HG02678 (cell line): ENCODE measurements around the gene VEGFC.

Source experiments
- ATAC-seq: cut with Tn5 transposase; IDR thresholded peaks from one replicate; pipeline ENCODE4 v1.9.1; 2021; ENCODE audit warnings: mild to moderate bottlenecking, moderate library complexity; ENCODE audit not compliant: unreplicated experiment

Gene VEGFC

GRCh38 chr4:176709417-176709816, 83.3 kb downstream of the VEGFC start:
- no peak for ATAC-seq

DNA sequence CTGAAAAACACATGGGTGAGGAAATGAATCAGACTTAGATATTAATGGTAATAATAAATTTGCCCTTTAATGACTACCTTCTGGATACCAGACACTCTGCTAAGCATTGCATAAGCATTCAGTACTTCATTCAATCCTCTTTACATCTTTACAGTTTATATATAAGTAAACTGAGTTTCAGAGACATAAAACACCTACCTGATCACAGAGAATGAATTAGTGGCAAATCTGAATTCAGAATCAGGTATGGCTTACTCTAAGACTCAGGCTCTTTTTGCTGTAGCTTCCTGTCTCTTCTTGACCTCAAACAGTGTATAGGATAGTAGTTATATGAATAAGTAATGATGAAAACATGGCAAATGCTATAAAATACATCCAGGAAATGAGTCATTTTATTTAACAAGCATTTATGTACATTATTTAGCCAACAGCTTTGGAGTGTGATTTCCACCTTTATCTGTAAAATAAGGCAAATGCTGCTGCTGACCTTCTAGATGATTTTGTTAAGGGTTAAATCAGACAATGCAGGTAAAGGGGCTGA, 83.9 kb downstream of the VEGFC start:
- no peak for ATAC-seq

DNA sequence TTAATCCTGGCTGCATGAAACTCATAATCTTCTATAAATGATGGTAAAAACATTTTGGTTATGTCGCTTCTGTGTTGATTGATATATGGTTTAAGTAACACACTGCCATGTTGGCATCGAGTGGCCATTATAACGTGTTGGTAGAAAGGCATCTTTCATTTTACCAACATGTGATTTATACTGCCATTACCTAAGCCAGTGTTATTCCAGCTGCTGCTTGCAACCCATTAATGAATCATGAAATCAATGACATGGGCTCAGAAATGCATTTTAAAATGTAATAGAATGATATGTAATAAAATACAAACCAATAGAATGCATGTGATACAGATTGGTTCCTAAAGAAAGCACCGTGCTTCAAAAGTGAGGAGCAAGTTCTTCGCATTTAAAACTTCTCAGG, 102.0 kb downstream of the VEGFC start:
- ATAC-seq, result no peak

DNA sequence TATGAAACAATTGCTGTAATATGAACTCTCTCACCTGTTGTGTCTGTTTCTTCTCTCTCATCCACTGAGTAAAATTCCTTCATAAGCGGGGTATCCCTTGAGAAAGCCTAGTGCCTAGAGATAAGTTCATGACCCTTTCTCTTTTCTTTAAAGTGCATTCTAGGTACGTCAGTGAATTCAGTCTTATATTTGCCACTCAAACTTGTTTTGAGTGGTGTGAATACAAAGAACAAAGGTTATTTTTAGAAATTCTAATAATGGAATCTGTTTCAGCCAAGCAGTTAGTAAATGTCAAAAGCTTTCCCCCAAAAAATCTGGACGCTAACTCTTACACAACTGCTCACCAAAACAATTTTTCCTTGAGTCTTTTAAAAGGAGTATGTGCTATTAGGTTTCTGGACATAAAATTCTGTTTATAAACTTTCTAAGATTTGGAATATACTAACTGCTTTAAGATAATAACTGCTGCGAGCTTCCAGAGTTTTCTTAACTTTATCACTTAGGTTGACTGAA, 112.0 kb downstream of the VEGFC start:
- ATAC-seq, result no peak

GRCh38 chr4:176676901-176677300, 115.8 kb downstream of the VEGFC start:
- no peak for ATAC-seq

DNA sequence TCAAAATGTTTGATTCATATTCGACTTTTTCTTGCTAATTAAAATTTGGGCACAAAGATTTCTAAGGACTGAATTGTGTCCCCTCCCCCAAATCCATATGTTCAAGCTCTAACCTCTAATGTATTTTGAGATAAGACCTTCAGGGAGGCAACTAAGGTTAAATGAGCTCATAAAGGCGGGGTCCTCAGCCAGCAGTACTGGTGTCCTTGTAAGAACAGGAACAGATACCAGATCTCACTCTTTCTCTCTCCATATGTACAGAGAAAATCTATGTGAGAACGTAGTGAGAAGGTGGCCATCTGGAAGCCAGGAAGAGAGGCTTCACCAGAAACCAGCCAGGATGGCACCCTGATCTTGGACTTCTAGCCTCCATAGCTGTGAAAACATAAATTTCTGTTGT, 116.9 kb downstream of the VEGFC start:
- ATAC-seq, result no peak

DNA sequence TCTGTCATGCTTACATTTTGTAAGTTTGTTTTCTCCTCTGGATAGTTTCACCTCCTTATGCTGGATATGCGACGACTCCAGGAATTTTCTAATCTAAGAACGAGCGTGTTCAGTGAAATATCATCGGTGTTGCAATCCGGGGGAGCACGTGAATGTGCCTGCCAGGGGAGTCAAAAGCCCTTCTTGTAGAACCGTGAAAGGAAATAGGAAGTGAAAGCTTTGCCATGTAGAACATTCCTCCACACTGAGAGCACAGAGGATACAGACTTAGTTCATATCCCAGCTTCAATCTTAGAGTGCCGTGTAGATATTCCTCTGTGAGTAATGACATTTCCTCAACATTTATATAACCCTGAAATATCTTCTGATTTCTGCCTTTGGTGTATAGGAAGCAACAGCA, 121.2 kb downstream of the VEGFC start:
- ATAC-seq, result no peak

DNA sequence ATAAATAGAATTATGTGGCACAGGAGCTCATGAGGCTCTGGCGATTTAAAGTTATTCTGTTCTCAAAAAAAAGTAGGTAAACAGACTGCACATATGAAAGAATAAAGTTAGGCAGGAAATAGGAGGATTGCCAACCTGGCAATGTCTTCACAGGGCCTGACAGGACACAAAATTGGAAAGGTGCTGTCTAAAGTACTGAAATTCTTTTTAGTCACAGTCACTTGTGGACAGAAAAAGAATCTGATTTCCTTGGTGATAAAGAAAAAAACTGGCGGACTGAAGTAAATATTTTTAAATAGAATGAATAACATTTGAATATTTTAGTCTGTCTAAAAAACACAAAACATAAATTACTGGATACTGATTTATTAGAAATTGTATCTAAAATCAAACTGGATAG, 124.4 kb downstream of the VEGFC start:
- ATAC-seq, result no peak

GRCh38 chr4:176664964-176665363, 127.8 kb downstream of the VEGFC start:
- ATAC-seq, result no peak

GRCh38 chr4:176660561-176660960, 132.2 kb downstream of the VEGFC start:
- no peak for ATAC-seq

DNA sequence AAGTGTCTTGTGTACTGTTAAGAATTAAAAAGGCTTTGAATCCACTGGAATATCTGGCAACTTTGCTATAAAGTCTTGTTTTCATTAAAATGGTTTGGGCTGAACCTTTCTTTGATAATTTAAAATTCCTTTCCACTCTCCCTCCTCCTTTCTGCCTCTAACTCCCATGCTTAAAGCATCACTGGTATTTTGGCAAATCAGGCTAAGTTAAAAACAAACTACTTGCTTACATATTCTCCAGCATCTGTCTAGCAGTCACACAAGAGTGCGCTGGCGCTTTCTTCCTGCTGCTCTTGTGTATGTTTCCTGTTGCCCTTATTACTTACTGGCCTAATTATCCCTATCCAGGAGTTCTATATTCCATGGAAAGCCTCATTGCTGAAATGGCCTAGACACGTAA, 136.6 kb downstream of the VEGFC start:
- ATAC-seq, result no peak

DNA sequence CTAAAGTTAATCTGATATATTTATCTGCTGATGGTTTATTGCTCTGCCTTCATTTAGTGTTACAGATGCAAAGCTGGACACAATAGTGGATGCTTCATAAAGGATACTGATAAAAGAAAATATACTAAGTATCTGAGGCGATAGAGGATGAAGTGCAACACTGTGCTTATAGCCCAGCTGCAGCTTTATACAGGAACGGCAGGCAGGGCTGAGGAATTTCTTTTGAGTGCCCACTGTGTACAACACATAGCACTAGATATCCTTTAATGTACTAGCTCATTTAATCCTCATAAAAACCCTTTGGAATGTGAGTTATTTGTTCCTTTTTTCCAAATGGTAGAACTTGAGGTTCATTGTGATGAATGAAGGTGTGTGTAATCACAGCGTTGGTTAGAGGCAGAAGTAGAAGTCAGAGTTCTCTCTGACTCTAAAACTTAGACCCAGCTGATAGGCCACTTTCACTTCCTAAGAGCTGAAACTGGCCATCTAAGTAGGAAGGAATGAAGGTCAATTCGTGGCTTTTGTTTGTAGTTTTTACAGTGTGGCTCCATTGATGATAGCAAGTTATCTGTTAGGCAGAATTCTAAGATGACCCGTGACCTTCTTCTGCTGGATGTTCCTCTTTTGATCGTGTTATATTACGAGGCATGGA, 138.0 kb downstream of the VEGFC start:
- no peak for ATAC-seq

DNA sequence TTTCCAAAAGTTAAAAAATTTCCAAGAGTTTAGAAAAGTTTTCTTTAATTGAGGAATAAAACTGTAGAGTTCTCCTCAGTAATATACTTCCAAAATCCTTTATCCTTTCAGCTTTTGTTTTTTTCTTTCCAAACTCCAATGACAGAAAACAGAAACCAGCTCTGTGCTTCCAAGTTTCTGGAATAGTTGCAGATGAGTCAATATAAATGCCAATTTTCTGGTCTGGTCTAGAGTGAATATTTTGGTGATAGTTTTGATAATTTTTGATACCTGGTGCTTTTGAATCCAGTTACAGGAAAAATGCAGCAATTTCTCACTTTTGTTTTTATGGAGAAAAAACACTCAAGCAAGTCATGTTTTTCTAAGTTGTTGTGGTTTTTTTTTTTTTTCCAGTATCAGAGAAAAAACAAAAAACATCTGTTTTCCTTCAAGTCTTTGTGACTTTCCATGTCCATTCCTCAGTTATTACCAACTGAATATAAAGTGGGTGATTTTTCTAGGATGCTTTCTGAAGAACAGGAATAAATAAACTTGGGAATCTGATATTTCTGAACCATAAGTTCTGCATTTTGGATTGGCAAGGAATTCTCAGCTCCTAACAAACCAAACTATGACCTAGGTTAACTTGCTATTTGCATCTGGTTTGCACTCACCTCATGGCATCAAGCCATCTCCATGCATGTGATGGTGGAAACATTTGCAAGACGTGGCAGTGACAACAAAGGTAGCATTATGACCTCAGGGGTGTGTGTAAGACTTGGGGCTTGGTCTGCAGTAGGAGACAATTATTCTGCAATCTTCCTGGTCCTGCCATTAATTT, 139.1 kb downstream of the VEGFC start:
- no peak for ATAC-seq

DNA sequence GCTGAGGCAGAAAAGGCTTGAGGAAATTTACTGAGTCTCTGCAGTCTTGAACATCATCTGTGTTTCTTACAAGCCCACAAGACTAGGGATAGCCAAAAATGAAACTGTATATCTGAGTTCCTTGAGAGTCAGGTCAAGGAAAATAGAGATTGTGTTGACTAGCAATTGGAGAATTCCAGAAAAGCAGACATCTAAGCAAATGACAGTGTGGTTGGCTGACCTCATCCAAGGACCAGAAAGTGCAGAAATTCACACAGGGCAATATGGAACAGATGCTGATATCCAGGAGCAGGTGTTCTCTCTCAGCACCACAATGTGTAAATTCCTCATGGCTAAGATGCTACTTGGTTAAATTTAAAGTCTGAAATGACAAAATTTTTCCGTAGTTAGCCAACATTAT, 146.4 kb downstream of the VEGFC start:
- ATAC-seq, result no peak

GRCh38 chr4:176645246-176645960, 147.3 kb downstream of the VEGFC start:
- ATAC-seq, result no peak

- peak; percentile 54 for ATAC-seq
Observed at GRCh38 chr4:176642472-176642871, 150.2 kb downstream of the VEGFC start.

- no peak for ATAC-seq
Observed at GRCh38 chr4:176641237-176641636, 151.5 kb downstream of the VEGFC start.

DNA sequence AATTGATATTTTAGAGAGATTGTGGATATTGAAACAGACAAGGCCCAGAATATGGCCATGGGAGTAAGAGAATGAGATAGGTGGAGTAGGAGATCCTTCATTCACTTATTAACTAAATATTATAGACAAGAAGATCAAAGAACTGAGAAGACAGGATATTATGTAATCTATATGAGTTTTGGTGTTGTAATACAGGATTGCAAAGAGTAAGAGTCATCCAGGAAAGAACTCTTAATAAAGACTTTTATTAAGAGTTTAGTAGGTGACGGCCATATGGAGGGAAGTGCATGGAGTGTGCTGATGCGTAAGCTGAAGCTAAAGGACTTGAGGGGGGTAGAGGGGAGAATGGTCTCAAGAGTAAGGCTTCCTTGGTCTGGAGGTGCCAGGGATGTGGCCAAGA, 153.7 kb downstream of the VEGFC start:
- ATAC-seq, result no peak

DNA sequence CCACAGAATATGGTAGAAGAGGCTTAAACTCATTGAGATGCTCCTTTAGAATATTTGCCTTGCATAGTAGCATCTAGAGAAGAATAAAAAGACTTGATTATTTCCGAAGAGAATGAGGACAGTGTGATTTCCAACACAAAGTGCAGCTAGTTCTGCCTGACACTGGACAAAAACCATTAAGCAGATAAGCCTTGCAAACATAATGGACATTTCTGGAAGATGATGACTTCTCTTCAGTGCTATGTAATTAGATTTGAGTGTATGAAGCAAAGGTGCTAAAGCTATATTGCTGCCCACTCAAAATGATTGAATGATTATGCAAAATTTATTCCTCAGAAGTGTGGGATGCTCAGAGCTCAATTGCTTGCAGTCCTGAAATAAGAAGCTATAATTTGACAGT, 156.4 kb downstream of the VEGFC start:
- ATAC-seq, result no peak

GRCh38 chr4:176635372-176636261, 157.1 kb downstream of the VEGFC start:
- no peak for ATAC-seq
